ENCODE results near the gene CFDP1. TPM values are rescaled to one million over a fixed set of nuclear protein-coding genes. Genes with fewer than 3 reads are reported as not detected.

CFDP1 gene
- total and polyA plus RNA-seq, 2 of the 13 experiments (the other 11 are each of a cell fraction or from before 2014, with no cell fraction given), result 78.6 to 153 TPM

- H2AFZ ChIP-seq (ENCODE audit: low read length), result no peak overlapping the region
- ChIA-PET POLR2A (interaction anchor here (0.9 to 14.7 kb wide), 4 partner anchors 8 to 61 kb away, joined by 4 to 312 read pairs (median 46); no protein-coding TSS in a partner anchor), CTCF (ENCODE audit: low intra/inter-chr PET ratio, low total read pairs) (no interaction called here)
- in situ Hi-C loops (cut with HindIII; ENCODE audit: extremely low pct_ligation_motif_present, low pct_unique_long_range_greater_than_20kb) (no loop called here), intact Hi-C loops (cut with micrococcal nuclease; ENCODE audit: unreplicated experiment) (loop anchor here (5.0 kb wide), 1 partner anchor 250 kb away; the partner anchor contains the start of gene ZNRF1)
- no TSS peak for BruUV-seq (replicated peaks)
- peaks cover 20% of the 10 kb centered on the region for H4K20me1 ChIP-seq (ENCODE audit: insufficient read depth, low read length)
- DNase-seq (ENCODE audit: low spot score) (no peak), ATAC-seq (no peak), FAIRE-seq (no peak)
- H3K27me3 ChIP-seq (ENCODE audit: control insufficient read depth in 1 of 2, insufficient read depth in 2 of 2, low read length in 2 of 2), result no peaks in the 10 kb centered on the region; a peak in 1 of 5 replicates
- peaks cover 83% of the 10 kb centered on the region for H3K79me2 ChIP-seq (ENCODE audit: insufficient read depth, low read length)
- H3K36me3 ChIP-seq (replicated peaks in 1 of 2; ENCODE audit: control insufficient read depth in 1 of 2, insufficient read depth in 2 of 2, low read length in 2 of 2), result peaks cover 9 to 13% of the 10 kb centered on the region in 2 experiments
- H3K9ac ChIP-seq (ENCODE audit: insufficient read depth, low read depth, low read length), result peak overlapping the region; percentile 99
- no peaks in the 10 kb centered on the region for H3K9me3 ChIP-seq (ENCODE audit: low read length)
- H3K27ac ChIP-seq (ENCODE audit: extremely low read length, insufficient read depth, low read length), result peak overlapping the region; percentile 97
- peak overlapping the region in 1 of 3 experiments; percentile 63; a peak in 2 of 6 replicates for H3K4me3 ChIP-seq (replicated peaks in 1 of 3; ENCODE audit: insufficient read depth in 1 of 3, low read depth in 2 of 3, low read length in 3 of 3)
- WGBS (ENCODE audit: low lambda C conversion rate), result 91% methylated on average over 4 of the region's 13 CpGs
- H3K4me1 ChIP-seq (ENCODE audit: insufficient read depth, low read length), result peaks cover 77% of the 10 kb centered on the region
- peak overlapping the region; percentile 84 for H3K4me2 ChIP-seq (ENCODE audit: low read depth, low read length)
- TF ChIP-seq ZNF7 (CRISPR knock-in tag; IDR thresholded peaks at IDR 0.05) (no peak), HIVEP1 (CRISPR knock-in tag; IDR thresholded peaks at IDR 0.05) (0 out of 2 replicates have a peak, but pooled peaks have one; percentile 17), JDP2 (CRISPR knock-in tag; IDR thresholded peaks at IDR 0.05; ENCODE audit: borderline replicate concordance) (no peak), MBNL3 (CRISPR knock-in tag; conservative IDR thresholded peaks at IDR 0.05) (no peak), FOXA3 (CRISPR knock-in tag; IDR thresholded peaks at IDR 0.05) (no peak), ZNF274 (CRISPR knock-in tag; IDR thresholded peaks at IDR 0.05) (no peak), KDM3A (CRISPR knock-in tag; IDR thresholded peaks at IDR 0.05; ENCODE audit: low read depth) (no peak), TERF1 (CRISPR knock-in tag; IDR thresholded peaks at IDR 0.05) (no peak), SMAD9 (CRISPR knock-in tag; IDR thresholded peaks at IDR 0.05) (no peak), AGO2 (optimal IDR thresholded peaks at IDR 0.05; ENCODE audit: low read depth, low read length) (peak; percentile 81), HMGA1 (CRISPR knock-in tag; conservative IDR thresholded peaks at IDR 0.05) (no peak), POLR2G (IDR thresholded peaks at IDR 0.05; ENCODE audit: low read depth, low read length) (0 out of 2 replicates have a peak, but pooled peaks have one; percentile 12), RBM39 (IDR thresholded peaks at IDR 0.05; ENCODE audit: low read depth, low read length, poor library complexity, severe bottlenecking) (no peak), ZBTB38 (CRISPR knock-in tag; IDR thresholded peaks at IDR 0.05) (peak; percentile 97), KDM5B (CRISPR knock-in tag; IDR thresholded peaks at IDR 0.05; ENCODE audit: borderline replicate concordance) (0 out of 2 replicates have a peak, but pooled peaks have one; percentile 39), PTBP1 (IDR thresholded peaks at IDR 0.05; ENCODE audit: low read depth, low read length, poor library complexity, severe bottlenecking) (peak; percentile 49), HDAC2 (CRISPR knock-in tag; IDR thresholded peaks at IDR 0.05) (no peak), MTA3 (CRISPR knock-in tag; IDR thresholded peaks at IDR 0.05) (no peak), ZNF740 (CRISPR knock-in tag; IDR thresholded peaks at IDR 0.05) (no peak)
- TF ChIP-seq, protein P1, sequence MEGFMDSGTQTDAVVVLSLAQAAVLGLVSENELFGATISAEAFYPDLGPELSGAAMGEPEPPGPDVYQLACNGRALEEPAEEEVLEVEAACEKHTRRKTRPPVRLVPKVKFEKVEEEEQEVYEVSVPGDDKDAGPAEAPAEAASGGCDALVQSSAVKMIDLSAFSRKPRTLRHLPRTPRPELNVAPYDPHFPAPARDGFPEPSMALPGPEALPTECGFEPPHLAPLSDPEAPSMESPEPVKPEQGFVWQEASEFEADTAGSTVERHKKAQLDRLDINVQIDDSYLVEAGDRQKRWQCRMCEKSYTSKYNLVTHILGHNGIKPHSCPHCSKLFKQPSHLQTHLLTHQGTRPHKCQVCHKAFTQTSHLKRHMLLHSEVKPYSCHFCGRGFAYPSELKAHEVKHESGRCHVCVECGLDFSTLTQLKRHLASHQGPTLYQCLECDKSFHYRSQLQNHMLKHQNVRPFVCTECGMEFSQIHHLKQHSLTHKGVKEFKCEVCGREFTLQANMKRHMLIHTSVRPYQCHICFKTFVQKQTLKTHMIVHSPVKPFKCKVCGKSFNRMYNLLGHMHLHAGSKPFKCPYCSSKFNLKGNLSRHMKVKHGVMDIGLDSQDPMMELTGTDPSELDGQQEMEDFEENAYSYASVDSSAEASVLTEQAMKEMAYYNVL (CRISPR knock-in tag; IDR thresholded peaks at IDR 0.05; ENCODE audit: borderline replicate concordance), result no peak
- TF ChIP-seq, protein P2, sequence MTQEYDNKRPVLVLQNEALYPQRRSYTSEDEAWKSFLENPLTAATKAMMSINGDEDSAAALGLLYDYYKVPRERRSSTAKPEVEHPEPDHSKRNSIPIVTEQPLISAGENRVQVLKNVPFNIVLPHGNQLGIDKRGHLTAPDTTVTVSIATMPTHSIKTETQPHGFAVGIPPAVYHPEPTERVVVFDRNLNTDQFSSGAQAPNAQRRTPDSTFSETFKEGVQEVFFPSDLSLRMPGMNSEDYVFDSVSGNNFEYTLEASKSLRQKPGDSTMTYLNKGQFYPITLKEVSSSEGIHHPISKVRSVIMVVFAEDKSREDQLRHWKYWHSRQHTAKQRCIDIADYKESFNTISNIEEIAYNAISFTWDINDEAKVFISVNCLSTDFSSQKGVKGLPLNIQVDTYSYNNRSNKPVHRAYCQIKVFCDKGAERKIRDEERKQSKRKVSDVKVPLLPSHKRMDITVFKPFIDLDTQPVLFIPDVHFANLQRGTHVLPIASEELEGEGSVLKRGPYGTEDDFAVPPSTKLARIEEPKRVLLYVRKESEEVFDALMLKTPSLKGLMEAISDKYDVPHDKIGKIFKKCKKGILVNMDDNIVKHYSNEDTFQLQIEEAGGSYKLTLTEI (CRISPR knock-in tag; conservative IDR thresholded peaks at IDR 0.05), result no peak
These were observed 186.1 kb downstream of the CFDP1 start for GRCh38 chr16:75247249-75247648.

Data from HepG2 (cell line).